CD8-positive, alpha-beta memory T cell (primary cell): ENCODE measurements around the gene ASH1L. TPM values are rescaled to one million over a fixed set of nuclear protein-coding genes. Genes with fewer than 3 reads are reported as not detected.
"Not testable (repeated sequence)": the region's sequence is repeated elsewhere in the genome, so short reads cannot be mapped to it uniquely, and the experiment has no call there.

Experiments used
- CTCF ChIA-PET: fragments of 350-600 bp; sonication (Branson Sonifier 250); formaldehyde crosslinking; loops from one replicate; lab custom pipeline; 2021; ENCODE audit warnings: antibody characterized with exemption; lab: Charles Lee
- POLR2A ChIA-PET: fragments of 350-600 bp; sonication (Branson Sonifier 250); formaldehyde crosslinking; loops from one replicate; lab custom pipeline; 2021; ENCODE audit warnings: antibody characterized with exemption; lab: Charles Lee
- DNase-seq, 5 donors: peaks; one replicate each; pipeline versions ENCODE4 v3.0.0 to v3.0.0-alpha.2; 2020 to 2022; ENCODE audit warnings: mixed read lengths in 1 of 5
- H3K27ac ChIP-seq: one replicate; pipeline ENCODE4 v1.7.0; 2013; ENCODE audit warnings: low read depth, mild to moderate bottlenecking, low read length, moderate library complexity
- H3K27me3 ChIP-seq: 2 replicates; pipeline ENCODE4 v1.7.0; 2013; ENCODE audit warnings: low read length, mild to moderate bottlenecking; ENCODE audit not compliant: insufficient read depth, poor library complexity, severe bottlenecking
- H3K36me3 ChIP-seq: 2 replicates; pipeline ENCODE4 v1.7.0; 2013; ENCODE audit warnings: mild to moderate bottlenecking, low read length, moderate library complexity; ENCODE audit not compliant: insufficient read depth
- H3K4me1 ChIP-seq: 2 replicates; pipeline ENCODE4 v1.7.0; 2013; ENCODE audit warnings: mild to moderate bottlenecking, low read length, moderate library complexity; ENCODE audit not compliant: insufficient read depth
- H3K4me3 ChIP-seq: 2 replicates; pipeline ENCODE4 v1.7.0; 2013; ENCODE audit warnings: mild to moderate bottlenecking, low read length
- H3K9me3 ChIP-seq: 2 replicates; pipeline ENCODE4 v1.7.0; 2013; ENCODE audit warnings: mild to moderate bottlenecking, low read length
- H3K27ac Mint-ChIP-seq, 8 donors: one replicate each; pipeline ENCODE4 v1.8.0; 2020 to 2021; ENCODE audit warnings: mixed read lengths in 8 of 8, mild to moderate bottlenecking in 6 of 8, inconsistent platforms in 3 of 8, moderate library complexity in 3 of 8
- H3K27me3 Mint-ChIP-seq, 2 donors: one replicate each; pipeline ENCODE4 v1.8.0; 2020 to 2021; ENCODE audit warnings: mixed read lengths in 2 of 2, mild to moderate bottlenecking in 1 of 2, moderate library complexity in 1 of 2
- H3K36me3 Mint-ChIP-seq, 3 donors: one replicate each; pipeline ENCODE4 v1.8.0; 2020 to 2021; ENCODE audit warnings: mixed read lengths in 3 of 3, inconsistent platforms in 1 of 3, mild to moderate bottlenecking in 1 of 3
- H3K4me1 Mint-ChIP-seq, 3 donors: one replicate each; pipeline ENCODE4 v1.8.0; 2020 to 2021; ENCODE audit warnings: mixed read lengths in 3 of 3, inconsistent platforms in 1 of 3, mild to moderate bottlenecking in 1 of 3
- H3K4me3 Mint-ChIP-seq, 7 donors: one replicate each; pipeline ENCODE4 v1.8.0; 2020 to 2021; ENCODE audit warnings: mixed read lengths in 7 of 7, mild to moderate bottlenecking in 6 of 7, moderate library complexity in 4 of 7, inconsistent platforms in 2 of 7
- H3K9me3 Mint-ChIP-seq, 5 donors: one replicate each; pipeline ENCODE4 v1.8.0; 2020 to 2022; ENCODE audit warnings: mixed read lengths in 5 of 5, mild to moderate bottlenecking in 3 of 5, moderate library complexity in 2 of 5, inconsistent platforms in 1 of 5
- polyA plus RNA-seq: library from polyadenylated mRNA; unstranded; fragments of 300-500 nt; fragmentation: Illumina TruSeq; gene quantifications from one replicate; pipeline ENCODE4 v1.2.3, GENCODE V29; 2021
- total RNA-seq, 2 experiments: library from RNA; stranded (reverse); gene quantifications; one replicate each; pipeline ENCODE4 v1.2.3, GENCODE V29; 2021

Gene ASH1L
- total and polyA plus RNA-seq, 3 experiments from 2014 or later: 25.7 to 30.5 (median 29.7) TPM

- H3K4me1 ChIP-seq: peaks cover 7% of the 10 kb centered on the region
- DNase-seq: no peak
- CTCF ChIA-PET: interaction anchor here (1.0 kb wide), 1 partner anchor 320 kb away, joined by 4 read pairs; no protein-coding TSS in a partner anchor
Observed at GRCh38 chr1:155570593-155570990, 8.0 kb upstream of the ASH1L start.

GRCh38 chr1:155569988-155570592 lies 7.5 kb upstream of the ASH1L start:
- Mint-ChIP-seq H3K36me3 (peaks cover 0 to 41% (median 2%) of the 10 kb centered on the region in 3 donors), H3K4me1 (peaks cover 22 to 34% (median 28%) of the 10 kb centered on the region in 3 donors), H3K9me3 (no peaks in the 10 kb centered on the region), H3K4me3 (peak overlapping the region in 1 of 7 donors; percentile 23), H3K27ac (peak overlapping the region in 2 of 8 donors; percentile 24 to 52), H3K27me3 (no peaks in the 10 kb centered on the region)
- Histone ChIP-seq H3K4me1 (peaks cover 11% of the 10 kb centered on the region), H3K27me3 (no peaks in the 10 kb centered on the region), H3K4me3 (no peak overlapping the region), H3K27ac (no peak overlapping the region), H3K9me3 (no peaks in the 10 kb centered on the region), H3K36me3 (no peaks in the 10 kb centered on the region)
- POLR2A ChIA-PET: no interaction called here
- no peak for DNase-seq
- CTCF ChIA-PET: interaction anchor here (1.0 kb wide), 1 partner anchor 320 kb away, joined by 4 read pairs; no protein-coding TSS in a partner anchor

More at GRCh38 chr1:155570593-155570990, 8.0 kb upstream of the ASH1L start:
- H3K36me3 Mint-ChIP-seq: peaks cover 0 to 38% (median 2%) of the 10 kb centered on the region in 3 donors
- H3K4me3 ChIP-seq: no peak overlapping the region
- POLR2A ChIA-PET: no interaction called here
- H3K27ac Mint-ChIP-seq: peak overlapping the region in 5 of 8 donors; percentile 0 to 52 (median 24)
- H3K27me3 ChIP-seq: no peaks in the 10 kb centered on the region
- H3K27me3 Mint-ChIP-seq: no peaks in the 10 kb centered on the region
- H3K27ac ChIP-seq: no peak overlapping the region
- H3K4me1 Mint-ChIP-seq: peaks cover 17 to 29% (median 23%) of the 10 kb centered on the region in 3 donors
- no peak overlapping the region for H3K4me3 Mint-ChIP-seq
- H3K36me3 ChIP-seq: no peaks in the 10 kb centered on the region
- no peaks in the 10 kb centered on the region for H3K9me3 ChIP-seq
- no peaks in the 10 kb centered on the region for H3K9me3 Mint-ChIP-seq

- H3K36me3 ChIP-seq, DNase-seq, H3K27me3 ChIP-seq, H3K27me3 Mint-ChIP-seq, H3K9me3 ChIP-seq, H3K9me3 Mint-ChIP-seq: not testable (repeated sequence)
- H3K4me3 Mint-ChIP-seq: peak overlapping the region; percentile 97 to 100 (median 99)
- POLR2A ChIA-PET: interaction anchor here (0.6 to 1.5 kb wide), 4 partner anchors 131 to 1586 kb away, joined by 3 to 6 read pairs (median 4); partner anchors contain the start of genes JTB and SCAMP3
- H3K27ac ChIP-seq: peak overlapping the region; percentile 89
- peaks cover 40 to 57% (median 46%) of the 10 kb centered on the region in 3 donors for H3K4me1 Mint-ChIP-seq
- H3K36me3 Mint-ChIP-seq: peaks cover 0 to 37% (median 2%) of the 10 kb centered on the region in 3 donors
- CTCF ChIA-PET: interaction anchor here (1.0 to 1.1 kb wide), 2 partner anchors 11 to 313 kb away, joined by 4 to 5 read pairs; no protein-coding TSS in a partner anchor
- H3K4me3 ChIP-seq: peak overlapping the region; percentile 88
- peak overlapping the region; percentile 96 to 100 (median 98) for H3K27ac Mint-ChIP-seq
- H3K4me1 ChIP-seq: peaks cover 40% of the 10 kb centered on the region
Observed at GRCh38 chr1:155563377-155564022, 897 bp upstream of the ASH1L start.

- H3K9me3 ChIP-seq, H3K36me3 ChIP-seq, H3K27me3 Mint-ChIP-seq, H3K9me3 Mint-ChIP-seq, POLR2A ChIA-PET, H3K27me3 ChIP-seq: not testable (repeated sequence)
- H3K27ac Mint-ChIP-seq: peak overlapping the region; percentile 91 to 100 (median 96)
- CTCF ChIA-PET: interaction anchor here (0.6 kb wide), 1 partner anchor 48 kb away, joined by 3 read pairs; no protein-coding TSS in a partner anchor
- DNase-seq: peak in 3 of 5 donors; percentile 60 to 75 (median 62)
- H3K4me1 Mint-ChIP-seq: peaks cover 47 to 70% (median 56%) of the 10 kb centered on the region in 3 donors
- peaks cover 0 to 38% (median 2%) of the 10 kb centered on the region in 3 donors for H3K36me3 Mint-ChIP-seq
- peak overlapping the region; percentile 89 for H3K27ac ChIP-seq
- H3K4me1 ChIP-seq: peaks cover 50% of the 10 kb centered on the region
- peak overlapping the region; percentile 86 for H3K4me3 ChIP-seq
- peak overlapping the region; percentile 97 to 100 (median 99) for H3K4me3 Mint-ChIP-seq
Observed at GRCh38 chr1:155561779-155562580, 623 bp downstream of the ASH1L start.

- Mint-ChIP-seq H3K27me3 (no peaks in the 10 kb centered on the region), H3K36me3 (peaks cover 0 to 29% (median 8%) of the 10 kb centered on the region in 3 donors), H3K4me1 (peaks cover 42 to 73% (median 55%) of the 10 kb centered on the region in 3 donors), H3K27ac (peak overlapping the region in 4 of 8 donors; percentile 3 to 65 (median 47)), H3K4me3 (no peak overlapping the region), H3K9me3 (no peaks in the 10 kb centered on the region)
- peaks cover 5% of the 10 kb centered on the region for H3K36me3 ChIP-seq
- ChIA-PET CTCF (interaction anchor here (1.3 kb wide), 1 partner anchor 305 kb away, joined by 4 read pairs; no protein-coding TSS in a partner anchor), POLR2A (no interaction called here)
- no peak overlapping the region for H3K27ac ChIP-seq
- DNase-seq: no peak
- H3K9me3 ChIP-seq: no peaks in the 10 kb centered on the region
- H3K27me3 ChIP-seq: no peaks in the 10 kb centered on the region
- no peak overlapping the region for H3K4me3 ChIP-seq
- peaks cover 29% of the 10 kb centered on the region for H3K4me1 ChIP-seq
Observed at GRCh38 chr1:155555915-155556314, 6.7 kb downstream of the ASH1L start.

GRCh38 chr1:155553349-155553748 lies 9.3 kb downstream of the ASH1L start:
- no peaks in the 10 kb centered on the region for H3K27me3 Mint-ChIP-seq
- Histone ChIP-seq H3K27me3 (no peaks in the 10 kb centered on the region), H3K36me3 (peaks cover 5% of the 10 kb centered on the region), H3K4me3 (no peak overlapping the region), H3K27ac (no peak overlapping the region), H3K4me1 (peaks cover 21% of the 10 kb centered on the region), H3K9me3 (no peaks in the 10 kb centered on the region)
- ChIA-PET POLR2A (interaction anchor here (0.7 kb wide), 1 partner anchor 40 kb away, joined by 4 read pairs; no protein-coding TSS in a partner anchor), CTCF (no interaction called here)
- no peak for DNase-seq
- peaks cover 41 to 71% (median 54%) of the 10 kb centered on the region in 3 donors for H3K4me1 Mint-ChIP-seq
- H3K9me3 Mint-ChIP-seq: no peaks in the 10 kb centered on the region
- H3K27ac Mint-ChIP-seq: peak overlapping the region in 7 of 8 donors; percentile 5 to 68 (median 42)
- H3K4me3 Mint-ChIP-seq: peak overlapping the region in 4 of 7 donors; percentile 1 to 46 (median 35)
- peaks cover 0 to 26% (median 8%) of the 10 kb centered on the region in 3 donors for H3K36me3 Mint-ChIP-seq

- DNase-seq: no peak
- POLR2A ChIA-PET: no interaction called here
- Histone ChIP-seq H3K27me3 (no peaks in the 10 kb centered on the region), H3K36me3 (no peaks in the 10 kb centered on the region), H3K9me3 (no peaks in the 10 kb centered on the region), H3K4me1 (peaks cover 13% of the 10 kb centered on the region), H3K27ac (no peak overlapping the region), H3K4me3 (no peak overlapping the region)
- peak overlapping the region in 6 of 8 donors; percentile 1 to 70 (median 26) for H3K27ac Mint-ChIP-seq
- CTCF ChIA-PET: no interaction called here
- H3K9me3 Mint-ChIP-seq: no peaks in the 10 kb centered on the region
- H3K36me3 Mint-ChIP-seq: peaks cover 0 to 24% (median 8%) of the 10 kb centered on the region in 3 donors
- peaks cover 40 to 78% (median 72%) of the 10 kb centered on the region in 3 donors for H3K4me1 Mint-ChIP-seq
- H3K27me3 Mint-ChIP-seq: no peaks in the 10 kb centered on the region
- H3K4me3 Mint-ChIP-seq: no peak overlapping the region
Observed at GRCh38 chr1:155548706-155549105, 13.9 kb downstream of the ASH1L start.
